Lower leg skin (tissue), 4 donors: ENCODE data around the gene CA7. TPM values are rescaled to one million over a fixed set of nuclear protein-coding genes. Genes with fewer than 3 reads are reported as not detected.

Experiments
- DNase-seq, 2 donors: peaks; one replicate each; pipeline ENCODE4 v3.0.0-alpha.2; 2019; ENCODE audit warnings: low spot score in 2 of 2
- H3K4me3 ChIP-seq: fragments of 200-600 bp; sonication (generic); 2 replicates; pipeline ENCODE4 v1.5.1; 2017; ENCODE audit warnings: mild to moderate bottlenecking, low read depth; ENCODE audit not compliant: poor library complexity, severe bottlenecking
- POLR2A ChIP-seq, 2 donors: fragments of 450-650 bp; IDR thresholded peaks; one replicate each; pipeline ENCODE4 v1.6.1; 2016 to 2017; ENCODE audit warnings: antibody characterized with exemption in 2 of 2, mild to moderate bottlenecking in 1 of 2, moderate library complexity in 1 of 2
- WGBS, 2 donors: methylation state at CpG; one replicate each; pipeline ENCODE4 v1.1.5; 2018; 5-methylcytosine and 5-hydroxymethylcytosine counted together
- intact Hi-C: fragments of 100-400 bp; cut with DNase I; formaldehyde crosslinking; loops from one replicate; pipeline ENCODE4 v1.15.0; 2023; ENCODE audit warnings: low total_unique reads
- total RNA-seq, 4 donors: library from RNA; depleted of rRNA; stranded (reverse); fragments of >200 nt; gene quantifications; one replicate each; pipeline ENCODE4 v1.1.0, GENCODE V29; 2016
- TF ChIP-seq, protein P1 (sequence below), 3 donors: fragments of 450-650 bp; IDR thresholded peaks; one replicate each; pipeline ENCODE4 v1.5.1; 2016; ENCODE audit warnings: antibody characterized with exemption in 3 of 3, mild to moderate bottlenecking in 3 of 3, moderate library complexity in 2 of 3

Gene CA7
- total RNA-seq, 4 donors from 2014 or later = not detected

DNA sequence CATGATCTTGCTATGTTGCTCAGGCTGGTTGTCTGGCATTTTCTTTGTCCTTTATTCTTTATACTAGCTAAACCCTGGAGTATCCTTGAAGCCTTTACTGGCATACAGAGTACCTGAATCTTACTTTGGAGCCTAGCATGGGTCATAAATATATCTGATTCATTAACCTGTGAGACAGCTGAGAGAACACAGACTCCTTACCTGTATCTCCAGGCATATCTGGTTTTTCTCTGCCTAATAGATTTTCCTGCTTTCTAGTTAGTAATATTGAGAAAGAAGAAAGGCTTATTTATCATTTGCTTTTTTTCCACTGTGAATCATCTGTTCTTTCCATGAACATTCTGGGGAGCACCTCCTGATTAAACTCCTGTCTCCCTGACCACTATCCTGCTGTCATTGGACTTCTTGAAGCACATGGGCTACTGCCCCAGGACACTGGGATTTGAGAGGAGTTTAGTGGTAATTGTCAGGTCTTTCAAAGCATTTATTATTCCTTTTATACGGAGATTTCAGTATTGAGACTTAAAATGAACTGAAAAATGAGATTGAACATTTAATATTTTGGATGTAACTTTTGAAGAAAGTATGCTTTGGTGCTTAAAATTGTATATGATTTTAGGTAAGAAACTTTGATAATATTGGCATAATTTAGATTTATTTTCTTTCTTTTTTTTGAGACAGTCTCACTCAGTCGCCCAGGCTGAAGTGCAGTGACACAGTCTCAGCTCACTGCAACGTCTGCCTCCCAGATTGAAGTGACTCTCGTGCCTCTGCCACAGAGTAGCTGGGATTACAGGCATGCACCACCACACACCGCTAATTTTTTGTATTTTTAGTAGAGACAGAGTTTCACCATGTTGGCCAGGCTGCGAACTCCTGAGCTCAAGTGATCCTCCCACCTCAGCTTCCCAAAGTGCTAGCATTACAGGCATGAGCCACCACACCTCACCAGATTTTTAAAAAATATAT is 44.7 kb downstream of the CA7 start:
- intact Hi-C loops = no loop called here
- no peak overlapping the region for H3K4me3 ChIP-seq
- TF ChIP-seq POLR2A (IDR thresholded peaks at IDR 0.05) = no peak
- TF ChIP-seq, protein P1, sequence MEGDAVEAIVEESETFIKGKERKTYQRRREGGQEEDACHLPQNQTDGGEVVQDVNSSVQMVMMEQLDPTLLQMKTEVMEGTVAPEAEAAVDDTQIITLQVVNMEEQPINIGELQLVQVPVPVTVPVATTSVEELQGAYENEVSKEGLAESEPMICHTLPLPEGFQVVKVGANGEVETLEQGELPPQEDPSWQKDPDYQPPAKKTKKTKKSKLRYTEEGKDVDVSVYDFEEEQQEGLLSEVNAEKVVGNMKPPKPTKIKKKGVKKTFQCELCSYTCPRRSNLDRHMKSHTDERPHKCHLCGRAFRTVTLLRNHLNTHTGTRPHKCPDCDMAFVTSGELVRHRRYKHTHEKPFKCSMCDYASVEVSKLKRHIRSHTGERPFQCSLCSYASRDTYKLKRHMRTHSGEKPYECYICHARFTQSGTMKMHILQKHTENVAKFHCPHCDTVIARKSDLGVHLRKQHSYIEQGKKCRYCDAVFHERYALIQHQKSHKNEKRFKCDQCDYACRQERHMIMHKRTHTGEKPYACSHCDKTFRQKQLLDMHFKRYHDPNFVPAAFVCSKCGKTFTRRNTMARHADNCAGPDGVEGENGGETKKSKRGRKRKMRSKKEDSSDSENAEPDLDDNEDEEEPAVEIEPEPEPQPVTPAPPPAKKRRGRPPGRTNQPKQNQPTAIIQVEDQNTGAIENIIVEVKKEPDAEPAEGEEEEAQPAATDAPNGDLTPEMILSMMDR (IDR thresholded peaks at IDR 0.05) = no peak
- DNase-seq = no peak
- 85 to 89% methylated on average over 6 of the region's 6 CpGs for WGBS, 2 donors

DNA sequence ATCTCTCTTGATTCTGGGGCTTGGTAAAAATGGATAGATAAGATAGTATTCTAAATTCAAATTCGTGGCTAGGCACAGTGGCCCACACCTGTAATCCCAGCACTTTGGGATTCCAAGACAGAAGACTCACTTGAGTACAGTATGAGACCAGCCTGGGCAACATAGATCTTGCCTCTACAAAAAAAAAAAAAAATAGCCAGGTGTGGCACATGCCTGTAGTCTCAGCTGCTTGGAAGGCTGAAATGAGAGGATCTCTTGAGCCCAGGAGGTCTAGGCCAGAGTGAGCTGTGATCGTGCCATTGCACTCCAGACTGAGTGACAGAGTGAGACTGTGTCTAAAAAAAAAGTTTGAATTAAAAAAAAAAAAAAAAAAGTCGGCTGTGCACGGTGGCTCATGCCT is 45.4 kb downstream of the CA7 start:
- no peak overlapping the region for H3K4me3 ChIP-seq
- intact Hi-C loops = loop anchor here (10.0 kb wide), 1 partner anchor 85 kb away; no protein-coding TSS in a partner anchor
- TF ChIP-seq, protein P1 (IDR thresholded peaks at IDR 0.05) = no peak
- no peak for TF ChIP-seq POLR2A (IDR thresholded peaks at IDR 0.05)
- 49 to 59% methylated on average over 4 of the region's 4 CpGs for WGBS, 2 donors
- no peak for DNase-seq

DNA sequence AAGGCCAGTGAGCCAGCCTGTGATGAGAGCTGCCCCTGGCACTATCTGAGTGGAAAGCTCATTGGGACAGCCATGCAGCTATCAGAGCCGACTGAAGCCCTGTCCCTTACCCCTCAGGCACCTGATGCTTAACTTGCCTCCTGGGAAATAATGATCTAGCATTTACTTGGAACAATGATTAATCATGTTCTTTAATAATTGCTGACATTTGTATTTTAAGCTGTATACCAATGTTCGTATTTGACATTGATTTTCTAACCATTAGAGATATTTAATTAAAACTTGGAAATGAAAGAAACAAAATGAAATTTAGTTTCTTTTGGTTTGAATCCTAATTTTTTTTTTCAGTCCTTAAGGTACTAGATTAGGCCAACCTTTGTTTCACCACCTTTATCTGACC is 46.6 kb downstream of the CA7 start:
- WGBS, 2 donors = 79 to 84% methylated on average over 2 of the region's 2 CpGs
- DNase-seq = no peak
- no peak overlapping the region for H3K4me3 ChIP-seq
- TF ChIP-seq POLR2A (IDR thresholded peaks at IDR 0.05) = no peak
- TF ChIP-seq, protein P1 (IDR thresholded peaks at IDR 0.05) = no peak
- intact Hi-C loops = loop anchor here (10.0 kb wide), 1 partner anchor 84 kb away; no protein-coding TSS in a partner anchor

DNA sequence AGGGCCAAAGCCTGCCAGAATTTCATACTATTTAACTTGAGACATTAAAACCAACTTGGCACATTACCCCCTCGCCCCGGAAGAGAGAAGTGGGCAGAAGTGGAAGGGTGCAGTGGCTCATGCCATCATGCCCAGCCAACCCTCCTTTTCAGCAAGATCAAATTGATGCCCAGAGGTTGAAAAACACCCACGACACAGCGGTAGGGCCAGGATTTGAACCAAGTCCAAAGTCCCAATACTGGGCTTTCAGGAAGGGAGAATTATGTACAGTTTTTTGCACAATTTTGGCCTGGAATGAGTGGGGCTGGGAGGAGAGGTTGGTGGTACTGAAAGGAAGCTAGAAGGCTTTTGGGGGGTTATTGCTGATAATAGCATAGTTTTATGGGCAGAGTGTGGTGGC is 47.1 kb downstream of the CA7 start:
- intact Hi-C loops = loop anchor here (10.0 kb wide), 1 partner anchor 83 kb away; no protein-coding TSS in a partner anchor
- 77 to 84% methylated on average over 4 of the region's 4 CpGs for WGBS, 2 donors
- DNase-seq = no peak
- no peak overlapping the region for H3K4me3 ChIP-seq
- TF ChIP-seq POLR2A (IDR thresholded peaks at IDR 0.05) = no peak
- TF ChIP-seq, protein P1 (IDR thresholded peaks at IDR 0.05) = no peak

DNA sequence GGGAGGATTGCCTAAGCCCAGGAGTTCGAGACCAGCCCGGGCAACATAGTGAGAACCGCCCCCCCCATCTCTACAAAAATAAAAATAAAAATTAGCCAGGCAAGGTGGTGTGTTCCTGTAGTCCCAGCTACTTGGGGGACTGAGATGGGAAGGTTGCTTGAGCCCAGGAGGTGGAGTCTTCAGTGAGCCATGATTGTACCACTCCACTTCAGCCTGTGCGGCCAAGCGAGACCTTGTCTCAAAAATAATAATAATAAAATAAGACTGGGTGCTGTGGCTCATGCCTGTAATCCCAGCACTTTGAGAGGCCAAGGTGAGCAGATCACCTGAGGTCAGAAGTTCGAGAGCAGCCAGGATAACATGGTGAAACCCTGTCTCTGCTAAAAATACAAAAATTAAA is 47.6 kb downstream of the CA7 start:
- TF ChIP-seq, protein P1 (IDR thresholded peaks at IDR 0.05) = no peak
- TF ChIP-seq POLR2A (IDR thresholded peaks at IDR 0.05) = no peak
- 86 to 96% methylated on average over 6 of the region's 6 CpGs for WGBS, 2 donors
- intact Hi-C loops = loop anchor here (10.0 kb wide), 1 partner anchor 83 kb away; no protein-coding TSS in a partner anchor
- no peak for DNase-seq
- no peak overlapping the region for H3K4me3 ChIP-seq
